ENCODE measurements around the gene MXRA5. TPM values are rescaled to one million over a fixed set of nuclear protein-coding genes. Genes with fewer than 3 reads are reported as not detected.

The MXRA5 gene
- total and polyA plus RNA-seq, 2 of the 8 experiments (the other 6 are each of a cell fraction or from before 2014, with no cell fraction given) = 0.56 to 1.7 TPM

GRCh38 chrX:3388457-3388856, 42.0 kb upstream of the MXRA5 start:
- Histone ChIP-seq H3K79me1 (ENCODE audit: low read depth, low read length) (no peaks in the 10 kb centered on the region), H3K27ac (ENCODE audit: low read depth, low read length) (no peak overlapping the region), H3K56ac (replicated peaks; ENCODE audit: insufficient read length, low read depth, low read length) (no peak overlapping the region), H3K27me3 (replicated peaks in 1 of 4; ENCODE audit: control insufficient read depth in 3 of 4, extremely low read depth in 1 of 4, insufficient read depth in 3 of 4, low read length in 3 of 4) (no peaks in the 10 kb centered on the region), H3K4me3 (ENCODE audit: extremely low read depth in 1 of 4, insufficient read depth in 2 of 4, low read depth in 3 of 4, low read length in 4 of 4) (no peak overlapping the region), H3K9me3 (ENCODE audit: insufficient read depth in 2 of 2, low read depth in 1 of 2, low read length in 1 of 2) (no peaks in the 10 kb centered on the region), H3K4me1 (replicated peaks in 1 of 4; ENCODE audit: control insufficient read depth in 3 of 4, insufficient read depth in 4 of 4, low read length in 3 of 4) (no peaks in the 10 kb centered on the region), H2BK120ac (replicated peaks; ENCODE audit: low read depth, low read length) (no peak overlapping the region), H3K36me3 (ENCODE audit: control insufficient read depth in 2 of 4, insufficient read depth in 4 of 4, low read length in 3 of 4) (no peaks in the 10 kb centered on the region), H4K8ac (ENCODE audit: extremely low read depth, insufficient read depth, low read length) (no peak overlapping the region), H3K4me2 (ENCODE audit: insufficient read depth in 1 of 2, low read depth in 2 of 2, low read length in 2 of 2) (no peak overlapping the region), H3K23me2 (ENCODE audit: low read depth, low read length) (peaks cover 1% of the 10 kb centered on the region; the same call in 1 of the 2 replicates), H3K14ac (ENCODE audit: insufficient read length) (no peak overlapping the region), H2BK5ac (ENCODE audit: low read depth, low read length) (no peak overlapping the region), H3K18ac (ENCODE audit: extremely low read depth, low read length) (no peak overlapping the region), H4K5ac (ENCODE audit: insufficient read length, low read depth, low read length) (no peak overlapping the region), H2AFZ (ENCODE audit: low read length) (no peak overlapping the region), H2AK5ac (ENCODE audit: low read depth, low read length) (no peak overlapping the region), H2BK20ac (ENCODE audit: low read length) (no peak overlapping the region), H4K20me1 (replicated peaks in 1 of 2; ENCODE audit: control insufficient read depth in 1 of 2, insufficient read depth in 2 of 2, low read length in 2 of 2) (no peaks in the 10 kb centered on the region), H3K23ac (ENCODE audit: insufficient read length) (no peak overlapping the region), H2BK12ac (ENCODE audit: low read depth, low read length) (no peak overlapping the region), H3K9ac (replicated peaks in 1 of 4; ENCODE audit: extremely low read depth in 1 of 4, low read depth in 3 of 4, low read length in 3 of 4) (no peak overlapping the region), H2BK15ac (ENCODE audit: low read length) (no peak overlapping the region), H4K91ac (replicated peaks; ENCODE audit: insufficient read length, low read length) (no peak overlapping the region), H3K4ac (replicated peaks; ENCODE audit: insufficient read length, low read depth, low read length) (no peak overlapping the region), H3K79me2 (ENCODE audit: control insufficient read depth in 1 of 2, insufficient read depth in 2 of 2, low read length in 2 of 2) (no peaks in the 10 kb centered on the region)
- 82% methylated on average over 2 of the region's 2 CpGs; no CpG with 5 or more reads in 1 of the 2 experiments for whole genome bisulfite sequencing, 2 experiments (ENCODE audit: extremely low coverage in 1 of 2, insufficient coverage in 1 of 2, insufficient read length in 1 of 2, insufficient replicate concordance in 2 of 2, low coverage in 1 of 2, low lambda C conversion rate in 2 of 2, missing lambda C conversion rate in 1 of 2)
- no peak for FAIRE-seq
- CTCF ChIA-PET (ENCODE audit: partially characterized antibody) = no interaction called here
- TF ChIP-seq E2F6 (IDR thresholded peaks at IDR 0.05) = no peak
- no peak for TF ChIP-seq FOSL1 (IDR thresholded peaks at IDR 0.05; ENCODE audit: insufficient read depth, low read depth, low read length)
- TF ChIP-seq SIRT6 (IDR thresholded peaks at IDR 0.05; ENCODE audit: low read length) = no peak
- TF ChIP-seq CREB1 (IDR thresholded peaks at IDR 0.05) = no peak
- TF ChIP-seq HDAC2 (IDR thresholded peaks at IDR 0.05; ENCODE audit: borderline replicate concordance in 1 of 2, low read depth in 2 of 2, low read length in 2 of 2) = no peak
- TF ChIP-seq JUND (IDR thresholded peaks at IDR 0.05; ENCODE audit: low read length) = no peak
- DNase-seq (ENCODE audit: low read depth in 1 of 2, low spot score in 2 of 2) = no peak
- POLR2A ChIA-PET (ENCODE audit: partially characterized antibody) = no interaction called here
